ENCODE data around the gene MARCHF6.
"Not testable (repeated sequence)": the region's sequence is repeated elsewhere in the genome, so short reads cannot be mapped to it uniquely, and the experiment has no call there.

Gene MARCHF6

DNA sequence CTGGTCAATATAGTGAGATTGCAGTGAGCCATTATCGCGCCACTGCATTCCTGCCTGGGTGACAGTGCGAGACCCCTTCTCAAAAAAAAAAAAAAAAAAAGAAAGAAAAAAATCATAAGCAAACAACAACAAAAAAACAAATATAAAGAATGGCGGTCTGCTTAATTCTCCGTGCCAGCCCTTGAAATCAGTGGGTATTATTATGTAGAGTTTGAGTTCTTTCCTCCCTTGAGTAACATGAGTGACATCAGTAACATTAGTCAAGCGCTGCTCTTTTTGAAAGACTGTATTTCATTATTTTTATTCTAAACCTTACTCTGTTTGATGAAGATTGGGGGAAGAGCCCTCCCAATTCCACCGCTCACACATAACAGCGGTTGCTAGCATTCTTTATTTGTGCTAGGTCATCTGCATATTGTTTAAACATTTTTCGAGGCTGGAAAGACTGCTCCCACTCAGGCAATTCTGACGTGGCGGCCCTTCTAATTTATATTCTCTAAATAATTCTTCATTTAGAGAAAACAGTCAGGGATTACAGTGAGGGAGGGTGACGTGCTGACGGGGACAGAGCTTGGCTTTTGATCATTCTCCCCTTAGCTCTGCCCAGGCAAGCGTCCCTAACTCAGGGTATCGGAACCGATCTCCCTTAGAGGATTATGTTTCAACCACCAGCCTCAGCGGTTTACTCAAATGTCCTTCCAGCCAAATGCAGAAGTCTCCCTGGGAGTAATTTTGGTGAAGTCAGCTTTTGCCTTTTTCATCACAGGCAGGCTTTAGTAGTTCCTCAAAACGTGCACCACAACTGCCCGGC, 860 bp upstream of the MARCHF6 start:
- no peak for DNase-seq

GRCh38 chr5:10354048-10354872, 765 bp downstream of the MARCHF6 start:
- DNase-seq: peak; percentile 82

- DNase-seq: peak; percentile 19
Observed at GRCh38 chr5:10355071-10355889, 1.8 kb downstream of the MARCHF6 start.

GRCh38 chr5:10358999-10359398, 5.5 kb downstream of the MARCHF6 start:
- DNase-seq: no peak

- DNase-seq: no peak
Observed at GRCh38 chr5:10360686-10361085, 7.2 kb downstream of the MARCHF6 start.

DNA sequence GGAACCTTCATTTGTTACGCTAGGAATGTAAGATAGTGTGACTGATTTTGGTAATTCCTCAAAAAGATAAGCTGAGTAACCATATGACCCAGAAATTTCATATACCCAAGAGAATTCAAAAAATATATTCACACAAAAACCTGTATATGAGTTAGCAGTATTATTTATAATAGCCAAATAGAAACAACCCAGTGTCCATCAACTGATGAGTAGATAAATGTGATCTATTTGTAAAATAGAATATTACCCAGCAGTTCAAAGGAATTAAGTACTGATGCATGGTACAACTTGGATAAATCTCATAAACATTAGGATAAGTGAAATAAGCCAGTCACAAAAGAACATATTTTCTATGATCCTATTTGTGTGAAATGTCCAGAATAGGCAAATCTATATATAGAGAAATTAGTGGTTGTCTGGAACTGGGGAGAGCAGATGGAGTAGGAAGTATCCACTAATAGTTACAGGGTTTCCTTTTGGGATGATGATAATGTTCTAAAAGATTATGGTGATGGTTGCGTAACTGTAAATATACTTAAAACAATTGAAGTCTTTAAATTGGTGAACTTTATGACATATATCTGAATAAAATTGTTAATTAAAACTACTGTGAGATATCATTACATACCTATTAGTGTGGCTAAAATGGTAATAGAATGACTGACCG, 10.2 kb downstream of the MARCHF6 start:
- DNase-seq: no peak

GRCh38 chr5:10364186-10364689, 10.7 kb downstream of the MARCHF6 start:
- no peak for DNase-seq

- no peak for DNase-seq
Observed at GRCh38 chr5:10365782-10366181, 12.3 kb downstream of the MARCHF6 start.

DNA sequence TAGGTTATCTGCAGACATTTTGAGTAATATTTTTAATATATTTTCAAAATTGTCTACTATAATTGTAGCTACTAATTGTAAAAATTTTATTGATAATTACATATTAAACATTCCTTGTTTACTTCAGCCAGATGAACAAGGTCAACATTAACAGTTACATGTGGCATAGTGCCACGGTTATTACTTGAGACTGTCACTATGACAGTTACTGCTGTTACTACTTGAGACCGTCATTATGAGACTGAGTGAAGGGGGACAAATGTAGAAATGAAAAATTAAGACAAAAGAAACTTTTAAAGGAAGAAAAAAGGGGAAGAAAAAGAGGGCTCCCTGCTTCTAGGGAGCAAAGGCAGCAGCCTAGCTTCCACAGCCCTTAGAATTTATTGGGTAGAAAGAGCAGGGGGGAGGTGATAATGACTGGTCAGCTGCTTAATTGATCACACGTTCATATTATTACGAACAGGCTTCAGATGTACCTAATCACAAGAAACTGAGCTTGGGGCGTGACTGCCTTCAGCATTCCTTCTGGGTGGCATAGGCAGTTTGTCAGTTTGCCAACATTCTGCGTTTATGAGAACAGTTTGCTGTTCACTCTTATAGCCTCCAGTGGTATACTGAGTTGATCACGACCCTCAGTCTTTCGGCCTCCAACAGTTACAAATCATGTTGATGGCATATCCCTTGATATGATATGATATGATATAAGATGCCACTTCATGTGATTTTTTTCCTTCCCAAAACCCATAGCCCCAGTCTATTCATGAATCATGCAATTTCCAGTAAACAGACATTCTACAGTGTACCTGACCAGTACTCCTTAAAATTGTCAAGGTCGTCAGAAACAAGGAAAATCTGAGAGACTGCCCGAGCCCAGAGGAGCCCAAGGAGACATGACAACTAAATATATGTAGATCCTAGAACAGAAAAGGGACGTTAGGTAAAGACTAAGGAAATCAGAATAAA, 13.1 kb downstream of the MARCHF6 start:
- DNase-seq: no peak

GRCh38 chr5:10367579-10367978, 14.1 kb downstream of the MARCHF6 start:
- DNase-seq: no peak

GRCh38 chr5:10370931-10371330, 17.4 kb downstream of the MARCHF6 start:
- no peak for DNase-seq

- not testable (repeated sequence) for DNase-seq
Observed at GRCh38 chr5:10371369-10371768, 17.9 kb downstream of the MARCHF6 start.

- no peak for DNase-seq
Observed at GRCh38 chr5:10372726-10373709, 19.5 kb downstream of the MARCHF6 start.

DNA sequence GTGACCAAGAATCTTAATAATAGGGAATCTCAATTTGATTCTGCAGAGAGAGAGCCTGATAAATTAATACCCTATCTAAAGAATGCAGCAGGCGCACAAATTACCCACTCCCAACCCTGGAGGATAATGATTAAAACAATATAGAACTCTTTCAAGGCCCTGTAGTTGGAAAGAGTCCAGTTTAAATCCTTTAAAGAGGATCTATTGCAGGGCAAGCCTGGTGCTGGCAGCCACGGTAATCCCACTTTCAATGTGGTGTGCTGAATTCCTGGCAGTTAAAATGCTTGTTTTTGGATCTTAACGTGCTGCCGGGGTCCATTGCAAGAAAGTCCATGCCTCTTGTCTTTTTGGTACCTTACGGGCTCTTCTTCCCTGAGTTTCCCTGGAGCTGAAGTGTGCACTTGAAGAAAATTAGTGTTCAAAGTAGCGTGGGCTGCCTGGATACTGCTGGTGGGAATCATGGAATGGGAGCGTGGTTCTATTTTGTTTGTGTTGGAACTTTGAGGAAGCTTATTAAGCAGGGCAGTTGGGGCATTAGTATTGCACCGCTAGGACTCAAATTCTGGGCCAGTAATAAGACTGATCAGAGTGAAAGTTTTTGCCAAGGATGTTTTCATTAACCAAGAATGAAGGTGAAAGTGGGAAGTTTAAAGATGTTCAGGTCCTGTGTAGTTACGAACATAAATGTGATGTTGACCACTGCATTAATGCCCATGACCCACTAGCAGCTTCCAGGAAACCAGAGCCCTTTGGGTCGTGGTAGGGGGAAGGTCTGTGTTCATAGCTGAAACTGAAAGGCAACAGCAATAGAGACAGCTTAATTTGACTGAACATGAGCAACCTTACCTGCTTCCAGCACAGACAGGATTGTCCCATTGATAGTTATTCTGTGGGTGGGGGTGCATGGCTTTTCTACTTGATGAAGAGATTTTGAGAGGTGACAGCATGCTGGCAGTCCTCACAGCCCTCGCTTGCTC, 20.8 kb downstream of the MARCHF6 start:
- no peak for DNase-seq

DNA sequence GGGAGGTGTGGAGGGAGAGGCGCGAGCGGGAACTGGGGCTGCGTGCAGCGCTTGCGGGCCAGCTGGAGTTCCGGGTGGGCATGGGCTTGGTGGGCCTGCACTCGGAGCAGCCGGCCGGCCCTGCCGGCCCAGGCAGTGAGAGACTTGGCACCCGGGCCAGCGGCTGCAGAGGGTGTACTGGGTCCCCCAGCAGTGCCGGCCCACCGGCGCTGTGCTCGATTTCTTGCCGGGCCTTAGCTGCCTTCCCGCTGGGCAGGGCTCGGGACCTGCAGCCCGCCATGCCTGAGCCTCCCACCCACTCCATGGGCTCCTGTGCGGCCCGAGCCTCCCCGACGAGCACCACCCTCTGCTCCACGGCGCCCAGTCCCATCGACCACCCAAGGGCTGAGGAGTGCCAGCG, 21.7 kb downstream of the MARCHF6 start:
- DNase-seq: not testable (repeated sequence)

DNA sequence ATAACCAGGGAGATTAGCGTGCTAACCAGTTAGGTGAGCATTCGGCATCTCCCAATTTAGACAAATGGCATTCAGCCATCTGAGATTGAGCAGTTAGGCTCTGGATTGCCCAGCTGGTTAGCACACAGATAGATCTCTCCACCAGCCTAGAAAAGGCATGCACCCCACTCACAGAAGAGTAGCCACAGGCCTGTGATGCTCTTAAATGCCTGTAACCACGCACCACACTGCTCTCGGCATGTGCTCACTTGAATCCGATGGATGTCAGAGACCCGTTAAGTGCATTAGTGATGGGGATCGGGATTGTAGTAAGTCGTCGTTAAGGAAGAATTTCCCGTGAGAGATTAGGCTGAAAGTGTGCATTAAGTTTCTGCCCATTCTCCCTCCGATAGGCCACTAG, 23.0 kb downstream of the MARCHF6 start:
- DNase-seq: no peak

DNA sequence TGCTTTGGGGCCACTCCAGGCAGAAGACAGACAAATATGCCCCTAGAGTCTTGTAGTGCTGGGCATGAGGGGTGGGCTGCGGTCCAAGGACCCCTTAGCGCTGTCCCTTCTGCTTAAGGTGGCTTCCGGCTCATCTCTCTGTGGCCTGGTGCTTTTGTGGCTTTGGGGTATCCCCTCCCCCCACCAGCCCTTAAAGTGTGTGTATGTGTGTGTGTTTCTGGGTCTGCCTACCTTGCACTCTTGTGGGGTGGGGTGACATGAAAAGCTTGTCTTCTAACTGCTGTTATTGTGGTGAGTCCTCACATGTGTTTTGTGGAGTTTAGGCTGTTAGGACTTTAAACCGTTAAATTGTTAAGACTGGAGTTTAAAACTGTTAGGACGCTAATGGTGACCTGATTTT, 23.6 kb downstream of the MARCHF6 start:
- no peak for DNase-seq

DNA sequence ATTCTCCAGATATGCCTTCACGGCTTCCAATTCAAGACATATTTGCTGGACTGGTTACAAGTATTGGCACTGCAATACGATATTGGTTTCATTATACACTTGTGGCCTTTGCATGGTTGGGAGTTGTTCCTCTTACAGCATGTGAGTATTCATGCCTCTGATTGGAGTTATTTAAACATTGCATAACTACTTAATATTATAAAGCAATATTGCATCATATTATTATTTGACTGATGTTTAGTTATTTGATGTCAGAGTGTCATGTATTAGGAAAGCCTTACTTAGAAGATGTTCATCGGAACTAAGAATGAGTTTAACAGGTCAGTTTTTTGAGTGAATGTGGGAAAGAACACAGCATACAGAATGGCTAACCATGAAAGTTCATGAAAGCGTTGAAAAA, 28.3 kb downstream of the MARCHF6 start:
- DNase-seq: no peak

DNA sequence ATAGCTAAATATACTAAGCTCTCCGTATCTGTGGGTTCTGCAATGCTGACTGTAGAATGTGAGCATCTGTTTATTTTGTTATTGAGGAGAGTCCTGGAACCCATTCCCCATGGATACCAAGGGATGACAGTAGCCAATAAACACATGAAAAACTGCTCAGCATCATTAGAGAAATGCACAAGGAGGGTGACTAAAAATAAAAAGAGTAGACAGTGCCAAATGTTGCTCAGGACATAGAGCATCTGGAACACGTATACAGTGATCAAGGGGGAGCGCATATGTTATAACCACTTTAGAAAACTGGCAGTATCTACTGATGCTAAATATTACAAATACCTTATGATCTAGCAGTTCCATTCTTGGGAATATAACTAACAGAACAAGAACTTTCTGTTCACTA, 31.0 kb downstream of the MARCHF6 start:
- DNase-seq: no peak

Data from activated CD8-positive, alpha-beta memory T cell treated with anti-CD3 and anti-CD28 coated beads for 24 hours (primary cell).